T1000 (cell line): ENCODE measurements around the gene PHKG2.
"Not testable (repeated sequence)": the region's sequence is repeated elsewhere in the genome, so short reads cannot be mapped to it uniquely, and the experiment has no call there.

Experiments
- DNase-seq: peaks from one replicate; lab custom pipeline; 2025; ENCODE audit warnings: mixed read lengths; lab: John Stamatoyannopoulos, UW

Gene PHKG2

GRCh38 chr16:30747799-30748633 lies at the start of gene PHKG2:
Gene PHKG2, plus strand, starts transcription at chr16:30748425. Its CDS starts 396 bp downstream, at chr16:30748821.
- DNase-seq: peak; percentile 98

- DNase-seq: peak; percentile 69
Observed at GRCh38 chr16:30698816-30699614, 49.2 kb upstream of the PHKG2 start, which contains the start of gene SRCAP. Gene SRCAP, plus strand, starts transcription at chr16:30699171. Its CDS starts 1,654 bp downstream, at chr16:30700825.

- no peak for DNase-seq
Observed at GRCh38 chr16:30699615-30700099, 48.6 kb upstream of the PHKG2 start.

GRCh38 chr16:30700491-30700890 lies 47.7 kb upstream of the PHKG2 start:
- DNase-seq: no peak

- no peak for DNase-seq
Observed at GRCh38 chr16:30700971-30701370, 47.3 kb upstream of the PHKG2 start.

GRCh38 chr16:30703071-30703470 lies 45.2 kb upstream of the PHKG2 start:
- DNase-seq: not testable (repeated sequence)

GRCh38 chr16:30703971-30704370 lies 44.3 kb upstream of the PHKG2 start:
- no peak for DNase-seq

- DNase-seq: no peak
Observed at GRCh38 chr16:30706046-30706445, 42.2 kb upstream of the PHKG2 start.

GRCh38 chr16:30710971-30711370 lies 37.3 kb upstream of the PHKG2 start:
- DNase-seq: no peak

- DNase-seq: no peak
Observed at GRCh38 chr16:30711712-30712111, 36.5 kb upstream of the PHKG2 start.

- no peak for DNase-seq
Observed at GRCh38 chr16:30715750-30716445, 32.3 kb upstream of the PHKG2 start.

- no peak for DNase-seq
Observed at GRCh38 chr16:30720086-30720485, 28.1 kb upstream of the PHKG2 start.

GRCh38 chr16:30720694-30721093 lies 27.5 kb upstream of the PHKG2 start:
- DNase-seq: no peak

GRCh38 chr16:30721167-30721566 lies 27.1 kb upstream of the PHKG2 start:
- no peak for DNase-seq

- no peak for DNase-seq
Observed at GRCh38 chr16:30721606-30722005, 26.6 kb upstream of the PHKG2 start.

- no peak for DNase-seq
Observed at GRCh38 chr16:30722443-30722842, 25.8 kb upstream of the PHKG2 start.

GRCh38 chr16:30722916-30723315 lies 25.3 kb upstream of the PHKG2 start:
- DNase-seq: no peak

GRCh38 chr16:30723725-30724355 lies 24.4 kb upstream of the PHKG2 start:
- DNase-seq: no peak

- DNase-seq: no peak
Observed at GRCh38 chr16:30724641-30725417, 23.4 kb upstream of the PHKG2 start.

GRCh38 chr16:30725418-30725792 lies 22.8 kb upstream of the PHKG2 start:
- DNase-seq: no peak

GRCh38 chr16:30728321-30728720 lies 19.9 kb upstream of the PHKG2 start:
- DNase-seq: no peak
